CD4-positive, alpha-beta memory T cell (primary cell): ENCODE results near the gene CCNL1. TPM values are rescaled to one million over a fixed set of nuclear protein-coding genes. Genes with fewer than 3 reads are reported as not detected.

ENCODE experiments used
- CTCF ChIA-PET: fragments of 350-600 bp; sonication (Branson Sonifier 250); formaldehyde crosslinking; loops from one replicate; lab custom pipeline; 2021; ENCODE audit warnings: inconsistent platforms; ENCODE audit not compliant: partially characterized antibody; lab: Charles Lee
- POLR2A ChIA-PET: fragments of 350-600 bp; sonication (Branson Sonifier 250); formaldehyde crosslinking; loops from one replicate; lab custom pipeline; 2021; ENCODE audit not compliant: partially characterized antibody; lab: Charles Lee
- DNase-seq, 5 donors: peaks; one replicate each; pipeline versions ENCODE4 v3.0.0 to v3.0.0-alpha.2; 2020 to 2022; ENCODE audit warnings: mixed read lengths in 1 of 5
- H3K27ac ChIP-seq: one replicate; pipeline ENCODE4 v1.7.0; 2013; ENCODE audit warnings: low read depth, low read length
- H3K27me3 ChIP-seq: 2 replicates; pipeline ENCODE4 v1.7.0; 2013; ENCODE audit warnings: mild to moderate bottlenecking, low read length, moderate library complexity; ENCODE audit not compliant: insufficient read depth
- H3K36me3 ChIP-seq: 2 replicates; pipeline ENCODE4 v1.7.0; 2013; ENCODE audit warnings: mild to moderate bottlenecking, low read length, moderate library complexity; ENCODE audit not compliant: insufficient read depth
- H3K4me1 ChIP-seq: 2 replicates; pipeline ENCODE4 v1.7.0; 2013; ENCODE audit warnings: mild to moderate bottlenecking, low read length, moderate library complexity; ENCODE audit not compliant: insufficient read depth
- H3K4me3 ChIP-seq, 2 donors: one replicate each; pipeline ENCODE4 v1.7.0; 2013; ENCODE audit warnings: low read length in 2 of 2, mild to moderate bottlenecking in 1 of 2
- H3K9me3 ChIP-seq, 2 donors: one replicate each; pipeline ENCODE4 v1.7.0; 2013; ENCODE audit warnings: low read length in 2 of 2, control low read depth in 1 of 2; ENCODE audit not compliant: control insufficient read depth in 1 of 2
- H3K27ac Mint-ChIP-seq, 7 donors: one replicate each; pipeline ENCODE4 v1.8.0; 2020 to 2021; ENCODE audit warnings: mixed read lengths in 7 of 7, mild to moderate bottlenecking in 6 of 7, inconsistent platforms in 3 of 7, moderate library complexity in 3 of 7
- H3K27me3 Mint-ChIP-seq, 2 donors: one replicate each; pipeline ENCODE4 v1.8.0; 2020 to 2021; ENCODE audit warnings: mixed read lengths in 2 of 2
- H3K36me3 Mint-ChIP-seq, 2 donors: one replicate each; pipeline ENCODE4 v1.8.0; 2020 to 2021; ENCODE audit warnings: mixed read lengths in 2 of 2, inconsistent platforms in 1 of 2, mild to moderate bottlenecking in 1 of 2
- H3K4me1 Mint-ChIP-seq, 4 donors: one replicate each; pipeline ENCODE4 v1.8.0; 2020 to 2021; ENCODE audit warnings: mixed read lengths in 4 of 4, mild to moderate bottlenecking in 1 of 4
- H3K4me3 Mint-ChIP-seq, 8 donors: one replicate each; pipeline ENCODE4 v1.8.0; 2020 to 2021; ENCODE audit warnings: mixed read lengths in 8 of 8, mild to moderate bottlenecking in 7 of 8, moderate library complexity in 6 of 8, inconsistent platforms in 3 of 8
- H3K9me3 Mint-ChIP-seq, 8 donors: one replicate each; pipeline ENCODE4 v1.8.0; 2020 to 2021; ENCODE audit warnings: mixed read lengths in 8 of 8, mild to moderate bottlenecking in 5 of 8, inconsistent platforms in 3 of 8, moderate library complexity in 1 of 8
- intact Hi-C: fragments of 100-400 bp; cut with micrococcal nuclease; formaldehyde crosslinking; loops from one replicate; pipeline ENCODE4 v1.15.1; 2023
- polyA plus RNA-seq, 2 donors: library from polyadenylated mRNA; unstranded; fragments of 300-500 nt; fragmentation: Illumina TruSeq; gene quantifications; one replicate each; pipeline ENCODE4 v1.2.3, GENCODE V29; 2021
- total RNA-seq, 2 experiments: library from RNA; stranded (reverse); gene quantifications; one replicate each; pipeline ENCODE4 v1.2.3, GENCODE V29; 2021

The CCNL1 gene
- 100 to 1,000 TPM; 327 to 330 TPM for total RNA-seq
- 10 to 100 TPM; 62.7 to 69.7 TPM for polyA plus RNA-seq

DNA sequence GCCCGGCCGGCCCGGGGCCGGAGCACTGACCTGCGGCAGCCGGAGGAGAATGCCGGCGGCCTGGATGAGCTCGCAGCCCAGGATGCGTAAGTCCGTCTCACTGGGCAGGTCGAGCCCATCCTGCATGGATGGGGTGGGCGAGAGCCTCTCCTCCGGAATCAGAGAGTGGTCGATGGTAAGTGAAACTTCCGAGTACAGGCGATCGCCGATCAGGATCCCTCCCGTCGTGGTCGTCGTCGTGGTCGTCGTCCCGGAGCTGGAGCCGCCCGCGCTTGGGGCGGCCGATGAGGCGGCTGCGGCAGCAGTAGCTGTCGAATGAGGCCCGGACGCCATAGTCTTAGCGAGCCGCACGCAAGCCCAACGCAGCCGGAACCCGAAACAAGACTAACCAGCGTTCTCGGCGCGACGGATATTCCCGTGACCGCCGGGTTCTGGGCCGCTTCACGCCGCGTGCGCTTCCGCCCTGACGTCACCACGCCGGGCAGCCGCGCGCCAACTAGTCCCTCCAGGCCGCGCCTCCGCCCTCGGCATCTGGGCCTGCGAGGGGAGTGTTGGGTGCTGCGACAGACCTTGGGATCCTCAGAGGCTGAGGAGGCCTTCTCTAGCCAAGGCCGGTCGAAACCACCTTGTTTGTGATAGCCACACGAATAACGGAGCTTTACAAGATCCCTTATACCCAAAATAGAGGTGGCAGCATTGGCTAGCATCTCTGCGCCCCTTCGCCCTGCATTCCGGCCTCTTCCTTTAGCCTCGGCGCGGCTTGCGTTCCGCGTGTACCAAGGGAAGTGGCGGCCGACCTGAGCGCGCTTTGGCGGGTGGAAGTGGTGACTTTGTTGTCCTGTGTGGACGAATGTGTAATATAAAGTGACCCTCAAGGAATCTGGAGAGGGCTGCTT is at the start of gene CCNL1:
Gene CCNL1 (minus strand): TSS at position 386 of the 896 bp plus-strand sequence. CDS start 53 bp downstream, at position 333.
- DNase-seq: peak; percentile 93 to 97 (median 96)
- Histone ChIP-seq H3K4me3 (peak within 1 kb of the TSS; percentile 87 to 97), H3K27ac (peak within 1 kb of the TSS; percentile 100), H3K36me3 (peaks cover 36% of the 10 kb centered on the region), H3K9me3 (no peaks in the 10 kb centered on the region), H3K4me1 (peaks cover 57% of the 10 kb centered on the region), H3K27me3 (no peaks in the 10 kb centered on the region)
- Mint-ChIP-seq H3K4me1 (peaks cover 37 to 64% (median 51%) of the 10 kb centered on the region in 4 donors), H3K36me3 (peaks cover 43 to 57% of the 10 kb centered on the region in 2 donors), H3K27ac (peak within 1 kb of the TSS; percentile 99 to 100 (median 100)), H3K9me3 (peaks cover 0 to 2% (median 0%) of the 10 kb centered on the region in 8 donors), H3K27me3 (no peaks in the 10 kb centered on the region), H3K4me3 (peak within 1 kb of the TSS; percentile 92 to 99 (median 96))
- ChIA-PET CTCF (interaction anchor here (0.9 to 3.3 kb wide), 6 partner anchors 9 to 42 kb away, joined by 3 to 52 read pairs (median 8); no protein-coding TSS in a partner anchor), POLR2A (interaction anchor here (0.6 to 7.4 kb wide), 45 partner anchors 7 to 1355 kb away, joined by 3 to 676 read pairs (median 5); partner anchors contain the start of genes C3orf33, GMPS, SLC33A1 and SSR3)
- intact Hi-C loops: loop anchor here (1.0 kb wide), 7 partner anchors 15 to 1306 kb away; partner anchors contain the start of genes SLC33A1, SSR3 and TIPARP

- CTCF ChIA-PET: interaction anchor here (0.5 to 1.8 kb wide), 3 partner anchors 35 to 1138 kb away, joined by 3 to 6 read pairs (median 5); no protein-coding TSS in a partner anchor
- intact Hi-C loops: no loop called here
- Histone ChIP-seq H3K36me3 (no peaks in the 10 kb centered on the region), H3K4me3 (no peak overlapping the region), H3K9me3 (no peaks in the 10 kb centered on the region), H3K4me1 (no peaks in the 10 kb centered on the region), H3K27me3 (no peaks in the 10 kb centered on the region), H3K27ac (no peak overlapping the region)
- no peaks in the 10 kb centered on the region for H3K4me1 Mint-ChIP-seq
- POLR2A ChIA-PET: no interaction called here
- no peaks in the 10 kb centered on the region for H3K27me3 Mint-ChIP-seq
- H3K9me3 Mint-ChIP-seq: no peaks in the 10 kb centered on the region
- no peaks in the 10 kb centered on the region for H3K36me3 Mint-ChIP-seq
- DNase-seq: no peak
- H3K4me3 Mint-ChIP-seq: no peak overlapping the region
- H3K27ac Mint-ChIP-seq: no peak overlapping the region
These were observed 44.9 kb upstream of the CCNL1 start for GRCh38 chr3:157204880-157205279.

DNA sequence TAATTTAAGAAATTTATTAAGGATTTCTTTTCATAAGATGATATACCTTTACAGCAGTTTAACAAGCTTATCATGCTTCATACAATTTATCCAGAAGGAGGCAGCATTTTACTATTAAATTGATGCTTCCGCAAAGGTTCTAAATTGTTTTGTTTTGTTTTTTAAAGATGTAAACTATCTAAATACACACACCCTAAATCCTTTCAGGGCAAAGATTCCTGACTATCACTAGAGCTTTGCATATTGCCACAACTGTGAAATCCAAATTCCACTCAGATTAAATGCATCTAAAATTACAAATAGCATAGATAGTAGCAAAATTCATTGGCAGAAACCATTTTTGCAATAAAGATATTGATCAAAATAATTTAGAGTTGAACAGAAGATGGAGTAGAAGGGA is 44.5 kb upstream of the CCNL1 start:
- Mint-ChIP-seq H3K27me3 (no peaks in the 10 kb centered on the region), H3K9me3 (peaks cover 0 to 2% (median 0%) of the 10 kb centered on the region in 8 donors), H3K4me3 (no peak overlapping the region), H3K36me3 (no peaks in the 10 kb centered on the region), H3K27ac (no peak overlapping the region), H3K4me1 (no peaks in the 10 kb centered on the region)
- no peak overlapping the region for H3K27ac ChIP-seq
- no peaks in the 10 kb centered on the region for H3K4me1 ChIP-seq
- CTCF ChIA-PET: interaction anchor here (0.5 to 1.8 kb wide), 3 partner anchors 35 to 1138 kb away, joined by 3 to 6 read pairs (median 5); no protein-coding TSS in a partner anchor
- POLR2A ChIA-PET: no interaction called here
- intact Hi-C loops: no loop called here
- no peaks in the 10 kb centered on the region for H3K9me3 ChIP-seq
- H3K36me3 ChIP-seq: no peaks in the 10 kb centered on the region
- no peaks in the 10 kb centered on the region for H3K27me3 ChIP-seq
- no peak for DNase-seq
- H3K4me3 ChIP-seq: no peak overlapping the region

DNA sequence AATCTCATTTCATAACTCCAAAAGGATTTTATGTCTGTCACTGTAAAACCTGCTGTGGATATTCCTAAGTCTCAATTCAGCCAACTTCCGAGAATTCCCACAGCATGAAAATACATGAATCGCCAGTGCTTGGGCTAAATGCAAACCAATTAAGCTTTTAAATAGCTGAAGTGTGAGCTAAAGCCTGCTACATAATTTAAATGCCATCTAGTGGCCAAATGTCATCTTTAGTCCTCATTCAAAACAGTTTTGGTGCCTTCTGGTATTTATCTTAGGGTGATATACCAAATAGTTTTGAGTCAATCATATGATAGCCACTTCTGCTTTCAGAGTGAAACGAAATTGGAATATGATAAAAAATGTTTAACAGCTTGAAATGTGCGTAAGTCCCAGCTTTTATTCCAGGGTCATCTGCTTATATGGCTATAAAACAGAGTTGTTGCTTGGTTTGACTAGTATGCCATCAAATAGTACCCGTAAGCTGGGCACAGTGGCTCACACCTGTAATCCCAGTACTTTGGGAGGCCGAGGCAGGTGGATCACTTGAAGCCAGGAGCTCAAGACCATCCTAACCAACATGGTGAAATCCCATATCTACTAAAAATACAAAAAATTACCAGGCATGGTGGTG is 41.8 kb upstream of the CCNL1 start:
- DNase-seq: peak in 3 of 5 donors; percentile 11 to 26 (median 23)
- ChIA-PET CTCF (interaction anchor here (0.7 to 2.4 kb wide), 17 partner anchors 8 to 1191 kb away, joined by 3 to 22 read pairs (median 3); partner anchors contain the start of gene CCNL1), POLR2A (interaction anchor here (2.6 to 3.7 kb wide), 2 partner anchors 27 to 42 kb away, joined by 16 to 18 read pairs; partner anchors contain the start of gene CCNL1)
- Mint-ChIP-seq H3K4me3 (no peak overlapping the region), H3K36me3 (no peaks in the 10 kb centered on the region), H3K9me3 (peaks cover 0 to 16% (median 11%) of the 10 kb centered on the region in 8 donors), H3K4me1 (no peaks in the 10 kb centered on the region), H3K27me3 (no peaks in the 10 kb centered on the region), H3K27ac (no peak overlapping the region)
- no peaks in the 10 kb centered on the region for H3K4me1 ChIP-seq
- no peak overlapping the region for H3K27ac ChIP-seq
- no peaks in the 10 kb centered on the region for H3K27me3 ChIP-seq
- intact Hi-C loops: loop anchor here (1.0 kb wide), 3 partner anchors 26 to 1051 kb away; partner anchors contain the start of gene CCNL1
- H3K9me3 ChIP-seq: no peaks in the 10 kb centered on the region
- no peak overlapping the region for H3K4me3 ChIP-seq
- no peaks in the 10 kb centered on the region for H3K36me3 ChIP-seq

GRCh38 chr3:157199841-157200240 is 39.9 kb upstream of the CCNL1 start:
- no peak overlapping the region for H3K27ac ChIP-seq
- no peaks in the 10 kb centered on the region for H3K4me1 ChIP-seq
- no peak for DNase-seq
- Mint-ChIP-seq H3K4me3 (no peak overlapping the region), H3K27ac (no peak overlapping the region), H3K27me3 (no peaks in the 10 kb centered on the region), H3K36me3 (peaks cover under 1 to 2% of the 10 kb centered on the region in 2 donors), H3K9me3 (peaks cover 0 to 34% (median 27%) of the 10 kb centered on the region in 8 donors), H3K4me1 (no peaks in the 10 kb centered on the region)
- H3K4me3 ChIP-seq: no peak overlapping the region
- ChIA-PET POLR2A (interaction anchor here (3.7 kb wide), 1 partner anchor 40 kb away, joined by 18 read pairs; the partner anchor contains the start of gene CCNL1), CTCF (interaction anchor here (1.3 to 1.7 kb wide), 2 partner anchors 24 to 117 kb away, joined by 4 to 5 read pairs; no protein-coding TSS in a partner anchor)
- H3K36me3 ChIP-seq: no peaks in the 10 kb centered on the region
- H3K9me3 ChIP-seq: peaks cover 0 to 4% of the 10 kb centered on the region in 2 donors
- intact Hi-C loops: no loop called here
- H3K27me3 ChIP-seq: no peaks in the 10 kb centered on the region

GRCh38 chr3:157195965-157196364 is 36.0 kb upstream of the CCNL1 start:
- Mint-ChIP-seq H3K27me3 (no peaks in the 10 kb centered on the region), H3K36me3 (peaks cover 6 to 8% of the 10 kb centered on the region in 2 donors), H3K4me3 (no peak overlapping the region), H3K9me3 (peaks cover 0 to 73% (median 63%) of the 10 kb centered on the region in 8 donors), H3K4me1 (no peaks in the 10 kb centered on the region), H3K27ac (no peak overlapping the region)
- Histone ChIP-seq H3K27me3 (no peaks in the 10 kb centered on the region), H3K9me3 (peaks cover 0 to 4% of the 10 kb centered on the region in 2 donors), H3K27ac (no peak overlapping the region), H3K4me3 (no peak overlapping the region), H3K36me3 (no peaks in the 10 kb centered on the region), H3K4me1 (no peaks in the 10 kb centered on the region)
- ChIA-PET POLR2A (no interaction called here), CTCF (no interaction called here)
- intact Hi-C loops: no loop called here
- no peak for DNase-seq
